Stimulated activated CD4-positive, alpha-beta T cell treated with anti-CD3 and anti-CD28 coated beads, Interleukin-4, amount 100 ng/mL, for 24 hours (primary cell): Measurements from ENCODE around the gene TMEM255A.

Experiments used
- DNase-seq: peaks from one replicate; pipeline ENCODE4 v3.0.0-alpha.2; 2020

Gene TMEM255A

DNA sequence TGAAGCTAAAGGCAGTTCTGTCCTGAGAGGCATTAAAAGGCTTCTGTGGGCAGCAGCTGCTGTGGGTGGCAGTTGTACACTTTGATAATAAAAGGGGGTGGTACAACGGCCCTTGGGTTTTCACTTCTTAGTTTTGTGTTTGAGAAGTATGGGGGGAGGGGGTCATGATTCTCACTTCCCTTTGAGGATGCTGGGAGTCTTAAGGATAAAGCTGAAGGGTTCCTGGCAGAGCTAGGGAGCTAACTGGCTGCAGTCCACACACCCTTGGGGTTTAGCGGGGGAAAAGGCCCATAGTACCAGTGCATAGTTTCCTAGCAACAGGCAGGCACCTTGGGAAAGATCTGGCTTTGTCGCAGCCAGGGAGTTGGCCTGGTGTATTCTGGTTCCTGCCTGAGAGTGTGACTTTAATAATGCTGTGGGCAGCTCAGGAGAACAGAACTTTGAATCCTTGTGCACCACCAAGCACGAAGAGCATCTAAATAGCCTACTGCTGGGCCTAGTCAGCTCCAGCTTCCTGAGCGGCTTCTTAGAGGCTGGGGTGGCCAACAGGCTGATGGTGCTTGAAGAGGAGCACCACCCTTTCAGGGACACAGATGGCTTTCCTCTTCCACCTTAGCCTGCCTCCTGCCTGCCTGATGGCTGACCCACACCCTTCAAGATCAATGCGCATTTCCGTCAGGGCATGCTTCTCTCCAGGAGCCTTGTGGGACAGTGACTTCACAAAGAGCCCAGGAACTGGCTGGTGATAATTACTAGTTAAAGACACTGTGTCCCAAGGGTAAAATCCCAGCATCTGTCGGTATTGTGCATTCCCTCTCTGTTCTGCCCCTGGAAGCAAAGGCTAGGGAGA, 48.2 kb downstream of the TMEM255A start:
- DNase-seq = no peak

DNA sequence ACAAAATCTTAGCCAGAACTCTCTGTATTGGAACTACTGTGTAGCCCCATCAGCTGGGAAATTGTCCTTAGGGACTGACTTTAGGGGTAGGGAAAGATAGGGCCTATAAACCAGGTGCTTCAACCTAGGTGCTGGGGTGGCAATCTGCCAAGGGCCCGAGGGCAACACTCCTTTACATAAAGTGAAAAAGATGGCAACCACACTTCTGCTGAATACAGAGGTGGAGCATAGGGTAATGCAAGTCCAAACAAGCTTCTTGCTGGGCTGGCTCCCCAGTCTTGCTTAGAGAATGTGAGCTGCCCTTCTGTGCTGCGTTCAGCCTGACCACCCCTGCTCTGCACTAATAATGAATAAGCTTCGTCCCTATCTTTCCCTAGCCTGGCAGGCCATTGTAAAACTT, 50.9 kb downstream of the TMEM255A start:
- DNase-seq = no peak

DNA sequence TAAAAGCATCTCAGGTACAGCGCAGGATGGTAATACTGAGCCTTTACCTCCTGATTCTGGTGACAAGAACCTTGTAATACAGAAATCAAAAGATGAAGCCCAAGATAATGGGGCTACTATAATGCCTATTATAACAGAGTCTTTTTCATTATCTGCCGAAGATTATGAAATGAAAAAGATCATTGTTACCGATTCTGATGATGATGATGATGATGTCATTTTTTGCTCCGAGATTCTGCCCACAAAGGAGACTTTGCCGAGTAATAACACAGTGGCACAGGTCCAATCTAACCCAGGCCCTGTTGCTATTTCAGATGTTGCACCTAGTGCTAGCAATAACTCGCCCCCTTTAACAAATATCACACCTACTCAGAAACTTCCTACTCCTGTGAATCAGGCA, 57.5 kb downstream of the TMEM255A start:
- no peak for DNase-seq

DNA sequence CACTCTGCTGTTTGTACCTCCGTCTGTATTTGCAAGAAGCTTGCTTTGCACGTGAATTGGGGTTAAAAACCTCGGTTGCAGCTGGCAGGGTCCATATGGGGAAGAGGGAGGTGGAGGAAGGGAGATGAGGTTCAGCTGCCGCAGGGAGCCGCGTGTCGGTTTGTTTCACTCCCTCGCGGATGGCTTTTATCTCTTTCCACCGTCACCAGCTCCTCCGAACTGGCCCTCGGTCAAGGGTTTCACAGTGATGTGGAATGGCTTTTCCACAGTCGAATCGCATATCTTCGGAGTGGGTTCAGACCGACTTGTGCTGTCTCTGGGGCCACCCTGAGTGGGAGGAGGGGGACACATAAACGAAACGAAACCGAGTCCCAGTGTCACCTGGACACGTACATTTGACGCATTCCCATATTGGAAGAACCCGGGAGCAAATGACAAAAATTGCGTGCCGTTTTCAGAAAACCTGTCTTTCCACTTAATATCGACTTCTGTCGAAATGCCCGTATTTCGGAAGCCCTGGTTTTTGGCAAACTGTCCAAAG, 59.7 kb downstream of the TMEM255A start:
- DNase-seq = peak; percentile 8

DNA sequence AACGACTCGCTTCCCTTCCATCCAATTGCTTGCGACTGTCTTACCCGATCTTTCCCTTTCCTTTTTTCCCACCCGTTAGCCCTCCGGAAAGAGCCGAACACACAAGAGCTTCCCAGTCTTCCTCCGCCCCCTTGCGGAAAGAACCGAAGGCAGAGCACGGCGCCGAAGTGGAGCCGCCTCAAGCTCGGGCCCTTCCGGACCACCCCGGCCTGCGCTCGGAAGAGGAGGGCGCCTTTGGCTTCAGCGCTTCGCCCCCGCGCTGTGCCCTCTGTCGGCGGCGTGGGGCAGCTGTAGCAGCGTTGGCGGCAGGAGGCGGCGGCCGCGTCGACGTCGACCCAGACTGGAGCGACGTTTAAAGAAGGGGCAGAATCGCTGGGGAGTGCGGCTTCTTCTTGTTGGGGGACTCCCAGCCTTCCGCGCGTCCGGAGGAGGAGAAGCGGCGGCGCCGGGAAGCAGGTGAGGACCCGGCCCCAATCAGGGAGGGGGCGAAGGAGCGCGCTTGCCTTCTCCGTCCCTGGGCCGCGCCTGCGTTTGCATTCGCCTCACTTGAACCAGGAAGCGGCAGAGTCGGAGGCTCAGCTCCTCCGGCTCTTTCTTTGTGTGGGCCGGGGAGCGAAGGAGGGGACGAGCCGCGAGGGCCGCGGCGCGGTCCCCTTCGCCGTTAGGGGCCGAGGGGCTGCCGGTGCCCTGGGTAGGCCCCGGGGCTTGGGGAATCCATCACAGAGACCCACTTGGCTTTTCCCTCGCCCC, 60.6 kb downstream of the TMEM255A start, which contains the start of gene ZBTB33:
TSS of gene ZBTB33 (plus strand) at position 291 of the 750 bp plus-strand sequence. CDS start 2,604 bp downstream, outside the sequence.
- DNase-seq = peak; percentile 85

DNA sequence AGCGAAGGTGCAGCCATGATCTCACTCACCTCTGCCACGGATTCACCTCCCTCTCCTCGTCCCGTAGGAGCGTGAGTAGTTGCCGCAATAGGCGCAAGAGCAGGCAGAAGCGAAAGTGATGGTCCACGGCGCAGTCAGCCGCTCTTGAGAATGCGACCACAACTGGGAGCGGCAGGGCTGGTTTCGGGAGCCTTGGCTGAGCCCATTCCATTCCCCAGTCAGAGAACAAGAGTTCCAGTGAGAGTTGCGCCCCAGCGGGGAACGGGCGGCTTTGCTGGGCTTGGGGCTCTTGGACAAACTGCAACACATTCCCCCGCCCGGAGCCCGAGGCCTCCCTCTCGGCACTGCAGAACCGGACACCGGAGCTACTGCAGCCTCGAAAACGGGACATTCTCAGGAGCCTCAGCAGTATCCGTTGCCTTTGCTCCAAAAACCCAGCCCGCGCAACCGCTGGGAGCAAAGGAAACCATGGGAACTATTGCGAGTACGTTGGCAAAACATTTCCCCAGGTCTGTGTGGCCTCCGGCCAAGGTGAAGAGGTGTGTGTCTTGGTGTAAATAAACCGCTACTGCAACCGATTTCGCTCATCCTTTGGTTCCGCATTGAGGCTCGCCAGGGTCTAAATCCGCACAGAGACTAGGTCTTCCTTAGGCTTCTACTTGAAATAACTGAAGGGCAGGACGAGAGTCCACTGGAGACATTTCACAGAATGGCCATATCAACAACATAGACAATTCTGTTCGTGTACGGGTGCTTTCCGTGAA, 66.3 kb downstream of the TMEM255A start:
- peak; percentile 60 for DNase-seq

DNA sequence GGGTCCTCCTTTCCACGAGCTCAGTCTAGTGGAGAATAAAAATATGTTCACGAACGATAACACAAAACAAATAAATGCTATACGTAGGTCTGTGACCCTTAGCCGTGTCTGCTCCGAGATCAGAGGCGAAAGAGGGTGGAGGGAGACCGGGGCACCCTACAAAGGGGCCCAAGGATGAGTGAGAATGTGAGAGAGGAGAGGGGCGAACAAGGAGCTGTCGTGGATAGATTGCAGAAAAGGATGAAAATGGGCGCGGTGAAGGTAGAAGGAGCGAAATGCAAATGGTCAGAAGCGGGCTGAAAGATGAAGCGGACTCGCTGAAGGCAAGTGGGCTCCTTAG, 66.9 kb downstream of the TMEM255A start:
- DNase-seq = no peak

DNA sequence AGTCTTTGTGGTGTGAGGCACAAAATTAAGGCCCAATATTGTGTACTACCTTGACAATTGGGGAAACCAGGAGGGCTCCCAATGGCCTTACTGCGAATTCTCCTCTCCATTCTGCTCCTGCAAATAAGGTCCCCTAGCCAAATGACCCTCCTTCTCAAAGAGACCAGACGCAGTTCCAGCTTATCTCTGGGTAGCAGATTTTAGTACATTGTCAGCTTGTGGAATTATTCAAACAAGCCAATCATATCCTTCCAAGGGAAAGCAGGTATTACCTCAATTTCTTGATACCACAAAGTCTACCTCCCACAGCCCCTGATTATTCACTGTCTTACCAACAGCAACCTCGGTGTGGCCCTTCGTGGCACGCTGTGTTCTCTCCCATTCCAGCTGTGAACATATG, 68.4 kb downstream of the TMEM255A start:
- no peak for DNase-seq

DNA sequence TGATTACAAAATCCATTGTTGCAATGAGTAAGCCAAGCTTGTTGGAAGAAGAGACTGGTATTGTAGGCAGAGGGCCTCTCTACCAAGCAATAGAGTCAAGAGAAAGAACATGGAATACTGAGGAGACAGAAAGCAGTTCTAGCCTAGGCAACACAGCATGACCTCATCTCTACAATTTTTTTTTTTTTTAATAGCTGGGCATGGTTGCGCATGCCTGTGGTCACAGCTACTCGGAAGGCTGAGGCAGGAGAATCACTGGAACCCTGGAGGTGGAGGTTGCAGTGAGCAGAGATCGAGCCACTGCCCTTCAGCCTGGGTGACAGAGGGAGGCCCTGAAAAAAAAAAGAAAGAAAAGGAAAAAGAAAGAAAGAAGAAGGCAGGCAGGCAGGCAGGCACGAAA, 72.3 kb downstream of the TMEM255A start:
- no peak for DNase-seq

DNA sequence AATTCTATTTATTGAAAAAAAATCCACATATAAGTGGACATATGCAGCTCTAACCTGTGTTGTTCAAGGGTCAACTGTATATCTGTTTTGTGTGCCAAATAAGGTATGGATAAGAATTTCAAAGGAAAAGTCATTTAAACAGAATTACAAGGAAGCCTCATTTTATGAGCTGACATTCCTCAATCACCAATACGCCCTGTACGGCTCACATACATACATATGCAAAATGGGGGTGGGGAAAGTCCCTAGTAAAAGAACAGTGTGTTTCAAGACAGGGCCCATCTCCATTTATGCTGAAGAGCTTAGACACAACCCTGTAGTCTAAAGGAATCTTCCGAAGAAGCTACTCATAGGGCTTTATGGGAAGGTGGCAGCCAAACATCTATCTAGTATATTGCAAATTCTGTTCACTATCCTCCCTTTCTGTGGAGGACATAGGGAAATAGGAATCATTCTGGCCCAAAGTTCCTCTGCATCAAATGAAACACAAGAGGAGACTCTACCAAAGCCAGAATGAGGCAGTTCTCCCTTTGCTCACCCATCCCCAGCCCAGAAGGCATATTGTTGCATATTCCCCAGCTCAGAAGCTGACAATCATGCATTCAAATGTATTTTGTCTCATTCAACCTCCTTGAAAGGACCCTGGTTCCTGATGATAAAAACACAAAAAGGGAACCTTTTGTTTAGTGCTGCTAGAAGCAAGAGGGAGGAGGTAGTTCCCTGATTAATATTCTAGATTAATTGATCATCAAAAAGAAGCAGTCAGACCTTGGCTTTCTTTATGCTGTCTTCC, 74.4 kb downstream of the TMEM255A start:
- no peak for DNase-seq

DNA sequence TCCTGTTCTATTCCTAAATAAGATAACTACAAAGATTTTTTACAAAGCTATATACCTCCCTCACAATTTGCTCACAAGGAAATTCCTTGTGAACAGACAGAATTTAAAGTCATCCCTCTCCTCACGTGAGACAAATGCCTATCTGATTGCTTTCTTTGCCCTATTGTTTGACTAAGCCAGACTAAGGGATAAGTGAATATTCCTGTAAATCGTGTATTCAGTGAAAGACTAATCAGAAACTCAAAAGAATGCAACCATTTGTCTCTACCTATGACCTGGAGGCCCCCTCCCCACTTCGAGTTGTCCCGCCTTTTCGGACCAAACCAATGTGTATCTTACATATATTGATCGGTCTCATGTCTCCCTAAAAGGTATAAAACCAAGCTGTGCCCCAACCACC, 76.0 kb downstream of the TMEM255A start:
- DNase-seq = no peak

DNA sequence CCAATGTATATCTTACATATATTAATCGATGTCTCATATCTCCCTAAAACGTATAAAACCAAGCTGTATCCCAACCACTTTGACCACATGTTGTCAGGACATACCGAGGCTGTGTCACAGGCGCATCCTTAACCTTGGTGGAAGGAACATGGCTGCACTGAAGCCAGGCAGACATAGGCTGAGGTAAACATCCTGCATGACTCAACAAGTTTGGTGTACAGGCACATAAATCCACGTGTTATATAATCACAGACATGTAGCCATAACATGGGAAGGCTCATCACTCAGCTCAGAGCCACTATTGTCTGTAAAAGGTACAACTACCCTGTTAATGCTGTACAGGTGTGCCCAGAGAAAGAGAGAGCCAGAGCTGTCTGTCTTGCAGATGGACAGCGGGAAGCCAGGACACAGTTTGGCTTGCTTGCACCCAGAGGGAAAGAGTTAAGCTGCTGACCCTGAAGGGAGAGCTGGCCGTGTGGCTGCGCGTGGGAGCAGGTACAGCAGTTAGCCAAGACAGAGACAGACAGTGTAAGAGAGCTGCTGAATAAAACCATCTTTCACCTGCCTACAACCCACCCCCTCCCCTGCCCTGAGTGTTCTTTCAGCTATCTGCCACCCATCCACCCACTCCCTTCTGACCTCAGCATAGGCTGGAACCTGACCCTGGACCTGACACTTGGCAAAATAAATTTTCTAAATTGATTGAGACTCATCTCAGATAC, 82.9 kb downstream of the TMEM255A start:
- DNase-seq = no peak

DNA sequence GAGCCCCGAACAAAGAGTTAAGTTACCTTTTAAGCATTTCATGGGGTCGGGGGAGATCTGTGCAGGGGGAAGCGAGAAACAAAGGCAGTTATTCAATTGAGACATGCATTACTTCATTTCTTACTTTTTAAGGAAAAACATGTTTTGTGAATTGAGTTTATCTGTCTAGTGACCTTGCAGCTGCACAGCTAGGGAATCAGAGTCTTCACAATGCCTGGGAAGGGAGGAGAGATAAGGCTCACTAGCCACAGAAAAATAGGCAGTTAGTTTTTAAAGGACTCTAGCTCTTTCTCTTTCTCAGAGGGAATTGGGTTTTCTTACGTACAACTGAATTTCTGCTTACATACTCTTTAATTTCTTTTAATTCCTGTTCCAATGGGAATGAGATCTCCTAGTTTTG, 86.9 kb downstream of the TMEM255A start:
- no peak for DNase-seq

DNA sequence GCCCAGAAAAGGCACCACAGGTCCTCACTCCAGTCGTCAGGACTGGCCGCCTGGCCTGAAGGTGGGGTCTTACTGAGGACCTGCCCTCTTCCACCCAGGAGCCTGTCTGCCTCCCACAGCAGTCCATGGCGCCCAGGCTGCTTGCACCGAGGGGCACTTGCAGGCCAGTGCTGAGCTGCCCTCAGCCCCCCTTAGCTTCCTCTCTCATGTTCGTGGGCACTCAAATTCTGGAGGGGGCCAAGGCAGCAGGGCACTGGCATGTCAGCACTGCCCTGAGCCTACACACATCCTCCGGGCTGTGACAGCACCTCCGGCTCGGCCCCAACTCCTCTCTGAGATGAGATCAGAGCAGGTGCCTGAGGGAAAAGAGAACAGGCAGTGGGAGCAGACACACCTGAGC, 87.9 kb downstream of the TMEM255A start:
- no peak for DNase-seq

DNA sequence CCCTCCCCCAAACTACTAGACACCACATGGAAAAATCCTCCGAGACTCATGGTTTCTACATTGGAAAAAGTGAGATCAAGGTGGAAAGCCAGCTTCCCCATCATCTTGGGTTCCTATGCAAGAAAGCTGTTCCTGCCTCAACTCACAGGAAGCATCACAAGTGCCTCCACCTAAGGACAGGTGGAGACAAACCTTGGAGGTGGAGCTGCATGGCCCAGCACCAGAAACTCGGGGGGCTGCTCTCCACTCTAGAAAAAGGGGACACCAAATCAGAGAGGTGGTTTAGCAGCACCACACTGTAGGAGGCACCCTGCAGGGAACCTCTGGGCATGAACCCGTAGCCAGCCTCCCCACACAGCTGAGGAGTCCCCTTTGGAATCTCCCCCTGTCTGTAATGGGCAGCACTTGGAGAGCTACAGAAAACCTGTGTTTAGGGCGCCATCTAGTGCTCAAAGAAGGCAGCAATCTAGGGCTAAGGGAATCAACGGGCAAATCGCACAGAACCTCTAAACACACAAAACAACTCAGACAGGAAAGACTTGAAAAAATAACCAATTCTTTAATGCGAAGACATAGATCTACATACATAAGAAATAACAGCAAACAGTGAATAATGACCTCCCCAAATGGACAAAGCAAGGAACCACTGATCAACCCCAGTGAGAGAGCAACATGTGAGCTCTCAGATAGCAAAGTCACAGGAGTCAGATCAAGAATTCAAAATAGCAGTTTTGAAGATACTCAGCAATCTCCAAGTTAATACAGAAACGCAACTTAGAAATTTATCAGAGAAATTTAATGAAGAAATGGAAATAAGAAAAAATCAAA, 97.6 kb downstream of the TMEM255A start:
- peak; percentile 61 for DNase-seq
